HepG2 (cell line): ENCODE results near the gene DLG2. TPM values are rescaled to one million over a fixed set of nuclear protein-coding genes. Genes with fewer than 3 reads are reported as not detected.

ENCODE experiments used
- ATAC-seq: fragments of 200-7000 bp; cut with Tn5 transposase; 3 replicates; pipeline ENCODE4 v1.9.1; 2020; ENCODE audit warnings: mild to moderate bottlenecking, moderate library complexity
- BruUV-seq: library from RNA; stranded (reverse); fragments of 400-500 nt; replicated peaks from 2 replicates; lab custom pipeline; 2021; lab: Mats Ljungman, UMichigan
- CTCF ChIA-PET: fragments of 300-600 bp; formaldehyde crosslinking; extraction: SDS; loops from one replicate; lab custom pipeline; 2021; ENCODE audit warnings: low total read pairs, inconsistent platforms, low intra/inter-chr PET ratio; lab: Yijun Ruan, JAX
- POLR2A ChIA-PET: fragments of 350-600 bp; sonication (Branson Sonifier 250); formaldehyde crosslinking; loops from one replicate; lab custom pipeline; 2020; ENCODE audit warnings: antibody characterized with exemption, inconsistent platforms; lab: Yijun Ruan, JAX
- DNase-seq: peaks from one replicate; pipeline ENCODE4 v3.0.0-alpha.2; 2015; ENCODE audit warnings: low spot score
- FAIRE-seq: peaks from 3 replicates; lab custom pipeline; 2011; peaks lifted over from hg19 to GRCh38; lab: Jason Lieb, UNC
- H2AFZ ChIP-seq: one replicate; pipeline ENCODE4 v1.6.1; 2011; ENCODE audit warnings: low read length, inconsistent platforms
- H3K27ac ChIP-seq: fragments of 300-600 bp; 3 replicates; pipeline ENCODE4 v1.8.0; 2011; ENCODE audit warnings: mixed run types, mild to moderate bottlenecking, mixed read lengths, low read length, inconsistent platforms; ENCODE audit not compliant: insufficient read depth; ENCODE audit errors: extremely low read length
- H3K27me3 ChIP-seq, 2 experiments: fragments of 200-600 bp in 1 of 2; 2 replicates in 1 of 2; 3 replicates in 1 of 2; pipeline versions ENCODE4 v1.6.0 to v1.8.0; 2011; ENCODE audit warnings: low read length in 2 of 2, mild to moderate bottlenecking in 2 of 2, moderate library complexity in 2 of 2, inconsistent platforms in 1 of 2; ENCODE audit not compliant: insufficient read depth in 2 of 2, control insufficient read depth in 1 of 2
- H3K36me3 ChIP-seq, 2 experiments: fragments of 200-600 bp in 1 of 2; replicated peaks in 1 of 2; 2 replicates in 1 of 2; 3 replicates in 1 of 2; pipeline versions ENCODE4 v1.5.1 to v1.8.0; 2011; ENCODE audit warnings: low read length in 2 of 2, inconsistent platforms in 1 of 2; ENCODE audit not compliant: insufficient read depth in 2 of 2, control insufficient read depth in 1 of 2
- H3K4me1 ChIP-seq: 2 replicates; pipeline ENCODE4 v1.5.1; 2012; ENCODE audit warnings: low read length, inconsistent platforms; ENCODE audit not compliant: insufficient read depth
- H3K4me2 ChIP-seq: 2 replicates; pipeline ENCODE4 v1.6.0; 2011; ENCODE audit warnings: low read depth, low read length, inconsistent platforms
- H3K4me3 ChIP-seq, 3 experiments: fragments of 200-600 bp in 1 of 3; sonication (generic), shearing (Covaris generic) in 1 of 3; replicated peaks in 1 of 3; 2 replicates each; pipeline ENCODE4 v1.5.1; 2011 to 2016; ENCODE audit warnings: low read length in 3 of 3, inconsistent platforms in 2 of 3, low read depth in 2 of 3, mild to moderate bottlenecking in 2 of 3, control low read depth in 1 of 3, mixed read lengths in 1 of 3; ENCODE audit not compliant: insufficient read depth in 1 of 3
- H3K79me2 ChIP-seq: one replicate; pipeline ENCODE4 v1.6.1; 2011; ENCODE audit warnings: low read length, inconsistent platforms; ENCODE audit not compliant: insufficient read depth
- H3K9ac ChIP-seq: 2 replicates; pipeline ENCODE4 v1.6.0; 2011; ENCODE audit warnings: mild to moderate bottlenecking, low read depth, low read length, inconsistent platforms; ENCODE audit not compliant: insufficient read depth
- H3K9me3 ChIP-seq: 2 replicates; pipeline ENCODE4 v1.5.1; 2012; ENCODE audit warnings: mild to moderate bottlenecking, low read length
- H4K20me1 ChIP-seq: 2 replicates; pipeline ENCODE4 v1.6.0; 2011; ENCODE audit warnings: inconsistent platforms, mild to moderate bottlenecking, low read length, moderate library complexity; ENCODE audit not compliant: insufficient read depth
- FOXK1 ChIP-seq: sonication (generic); formaldehyde crosslinking; IDR thresholded peaks from 2 replicates; pipeline ENCODE4 v1.4.0; 2020; ENCODE audit warnings: low read depth, missing genetic modification reagents, borderline replicate concordance
- JUN ChIP-seq: sonication (generic); formaldehyde crosslinking; IDR thresholded peaks from 2 replicates; pipeline ENCODE4 v1.4.0; 2020; ENCODE audit warnings: mild to moderate bottlenecking, missing genetic modification reagents
- PHB2 ChIP-seq: fragments of 450-650 bp; IDR thresholded peaks from 2 replicates; pipeline ENCODE4 v1.6.1; 2018; ENCODE audit not compliant: partially characterized antibody
- POLR2AphosphoS5 ChIP-seq: IDR thresholded peaks from 2 replicates; pipeline ENCODE4 v1.6.1; 2012; ENCODE audit warnings: low read depth, low read length
- RORA ChIP-seq: sonication (generic); formaldehyde crosslinking; IDR thresholded peaks from 2 replicates; pipeline ENCODE4 v1.5.0; 2020; ENCODE audit warnings: mild to moderate bottlenecking, missing genetic modification reagents, moderate library complexity
- SMC3 ChIP-seq: IDR thresholded peaks from 2 replicates; pipeline ENCODE4 v1.6.1; 2011; ENCODE audit warnings: low read length, improper control_type of control experiment
- ZBTB20 ChIP-seq: sonication (generic); formaldehyde crosslinking; IDR thresholded peaks from 2 replicates; pipeline ENCODE4 v1.8.1; 2023; ENCODE audit warnings: missing genetic modification reagents, low read depth, mild to moderate bottlenecking, borderline replicate concordance
- ZFY ChIP-seq: sonication (generic); formaldehyde crosslinking; IDR thresholded peaks from 2 replicates; pipeline ENCODE4 v1.4.0; 2020; ENCODE audit warnings: missing genetic modification reagents
- ZNF543 ChIP-seq: sonication (generic); formaldehyde crosslinking; IDR thresholded peaks from 2 replicates; pipeline ENCODE4 v1.4.0; 2020; ENCODE audit warnings: mild to moderate bottlenecking, missing genetic modification reagents
- in situ Hi-C: cut with HindIII; loops from 2 replicates; pipeline ENCODE4 v1.10.0; 2017; ENCODE audit warnings: low pct_unique_long_range_greater_than_20kb; ENCODE audit not compliant: extremely low pct_ligation_motif_present
- intact Hi-C: fragments of 100-400 bp; cut with micrococcal nuclease; formaldehyde crosslinking; loops from one replicate; pipeline ENCODE4 v1.10.0; 2022; ENCODE audit not compliant: unreplicated experiment
- polyA plus RNA-seq, 8 experiments: library from polyadenylated mRNA; depleted of rRNA in 3 of 8; stranded (reverse) in 7 of 8; unstranded in 1 of 8; fragments of >200 nt; fragmentation: Illumina TruSeq in 4 of 8; extraction: Trizol in 4 of 8; gene quantifications; 2 replicates each; pipeline versions ENCODE4 v1.2.1 to v1.2.3, GENCODE V29; 2011 to 2016; ENCODE audit warnings: low read depth in 4 of 8, missing spikeins in 1 of 8, mixed read lengths in 1 of 8; ENCODE audit not compliant: insufficient read depth in 1 of 8
- total RNA-seq, 5 experiments: library from RNA; depleted of rRNA; stranded (reverse); fragments of >200 nt; fragmentation: Illumina TruSeq; extraction: Trizol; gene quantifications; 2 replicates each; pipeline ENCODE4 v1.2.3, GENCODE V29; 2016; ENCODE audit warnings: low read depth in 1 of 5
- TF ChIP-seq, protein P1 (sequence below): sonication (generic); formaldehyde crosslinking; IDR thresholded peaks from 2 replicates; pipeline ENCODE4 v1.8.0; 2022; ENCODE audit warnings: mild to moderate bottlenecking, missing genetic modification reagents, moderate library complexity
- TF ChIP-seq, protein P2 (sequence below): sonication (generic); formaldehyde crosslinking; IDR thresholded peaks from 2 replicates; pipeline ENCODE4 v1.4.0; 2020; ENCODE audit warnings: missing genetic modification reagents
- TF ChIP-seq, protein P3 (sequence below): sonication (generic); formaldehyde crosslinking; IDR thresholded peaks from 2 replicates; pipeline ENCODE4 v1.5.0; 2020; ENCODE audit warnings: mild to moderate bottlenecking, missing genetic modification reagents, borderline replicate concordance

Gene DLG2
- total and polyA plus RNA-seq, 2 of the 13 experiments (the other 11 are each of a cell fraction or from before 2014, with no cell fraction given) = 0.46 to 1.0 TPM

DNA sequence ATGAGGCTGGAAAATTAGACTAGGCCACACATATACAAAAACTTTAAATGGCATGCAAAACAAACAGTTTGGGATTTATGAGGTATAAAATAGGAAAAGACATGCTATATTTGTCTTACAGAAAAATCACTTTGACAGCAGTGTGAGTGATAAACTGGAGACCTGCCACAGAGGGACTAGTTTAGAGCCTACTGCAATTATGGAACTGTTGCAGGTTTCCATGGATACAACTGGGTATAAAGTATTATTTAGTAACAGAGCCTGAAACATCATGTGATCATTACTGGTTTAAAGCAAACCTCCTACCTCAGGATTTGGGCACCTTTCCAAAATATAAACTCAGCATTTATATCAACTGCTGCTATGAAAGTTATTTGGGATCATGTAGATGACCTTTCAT, 1032.5 kb downstream of the DLG2 start:
- intact Hi-C loops (no loop called here), in situ Hi-C loops (no loop called here)
- Histone ChIP-seq H3K9me3 (no peaks in the 10 kb centered on the region), H3K9ac (no peak overlapping the region), H3K36me3 (no peaks in the 10 kb centered on the region), H3K27me3 (no peaks in the 10 kb centered on the region), H3K4me3 (no peak overlapping the region), H3K4me2 (no peak overlapping the region), H4K20me1 (no peaks in the 10 kb centered on the region), H3K79me2 (no peaks in the 10 kb centered on the region), H2AFZ (no peak overlapping the region), H3K27ac (no peak overlapping the region), H3K4me1 (no peaks in the 10 kb centered on the region)
- no TSS peak for BruUV-seq
- ChIA-PET CTCF (no interaction called here), POLR2A (no interaction called here)
- ATAC-seq = no peak
- FAIRE-seq = no peak
- DNase-seq = no peak
- TF ChIP-seq, protein P1, sequence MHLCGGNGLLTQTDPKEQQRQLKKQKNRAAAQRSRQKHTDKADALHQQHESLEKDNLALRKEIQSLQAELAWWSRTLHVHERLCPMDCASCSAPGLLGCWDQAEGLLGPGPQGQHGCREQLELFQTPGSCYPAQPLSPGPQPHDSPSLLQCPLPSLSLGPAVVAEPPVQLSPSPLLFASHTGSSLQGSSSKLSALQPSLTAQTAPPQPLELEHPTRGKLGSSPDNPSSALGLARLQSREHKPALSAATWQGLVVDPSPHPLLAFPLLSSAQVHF (CRISPR knock-in tag) = no peak
- TF ChIP-seq PHB2 (no peak), ZNF543 (CRISPR knock-in tag) (no peak), SMC3 (no peak), ZFY (CRISPR knock-in tag) (no peak), POLR2AphosphoS5 (no peak), ZBTB20 (CRISPR knock-in tag) (no peak), FOXK1 (CRISPR knock-in tag) (no peak), RORA (CRISPR knock-in tag) (no peak), JUN (CRISPR knock-in tag) (no peak)
- TF ChIP-seq, protein P2, sequence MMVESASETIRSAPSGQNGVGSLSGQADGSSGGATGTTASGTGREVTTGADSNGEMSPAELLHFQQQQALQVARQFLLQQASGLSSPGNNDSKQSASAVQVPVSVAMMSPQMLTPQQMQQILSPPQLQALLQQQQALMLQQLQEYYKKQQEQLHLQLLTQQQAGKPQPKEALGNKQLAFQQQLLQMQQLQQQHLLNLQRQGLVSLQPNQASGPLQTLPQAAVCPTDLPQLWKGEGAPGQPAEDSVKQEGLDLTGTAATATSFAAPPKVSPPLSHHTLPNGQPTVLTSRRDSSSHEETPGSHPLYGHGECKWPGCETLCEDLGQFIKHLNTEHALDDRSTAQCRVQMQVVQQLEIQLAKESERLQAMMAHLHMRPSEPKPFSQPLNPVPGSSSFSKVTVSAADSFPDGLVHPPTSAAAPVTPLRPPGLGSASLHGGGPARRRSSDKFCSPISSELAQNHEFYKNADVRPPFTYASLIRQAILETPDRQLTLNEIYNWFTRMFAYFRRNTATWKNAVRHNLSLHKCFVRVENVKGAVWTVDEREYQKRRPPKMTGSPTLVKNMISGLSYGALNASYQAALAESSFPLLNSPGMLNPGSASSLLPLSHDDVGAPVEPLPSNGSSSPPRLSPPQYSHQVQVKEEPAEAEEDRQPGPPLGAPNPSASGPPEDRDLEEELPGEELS (CRISPR knock-in tag) = no peak
- TF ChIP-seq, protein P3, sequence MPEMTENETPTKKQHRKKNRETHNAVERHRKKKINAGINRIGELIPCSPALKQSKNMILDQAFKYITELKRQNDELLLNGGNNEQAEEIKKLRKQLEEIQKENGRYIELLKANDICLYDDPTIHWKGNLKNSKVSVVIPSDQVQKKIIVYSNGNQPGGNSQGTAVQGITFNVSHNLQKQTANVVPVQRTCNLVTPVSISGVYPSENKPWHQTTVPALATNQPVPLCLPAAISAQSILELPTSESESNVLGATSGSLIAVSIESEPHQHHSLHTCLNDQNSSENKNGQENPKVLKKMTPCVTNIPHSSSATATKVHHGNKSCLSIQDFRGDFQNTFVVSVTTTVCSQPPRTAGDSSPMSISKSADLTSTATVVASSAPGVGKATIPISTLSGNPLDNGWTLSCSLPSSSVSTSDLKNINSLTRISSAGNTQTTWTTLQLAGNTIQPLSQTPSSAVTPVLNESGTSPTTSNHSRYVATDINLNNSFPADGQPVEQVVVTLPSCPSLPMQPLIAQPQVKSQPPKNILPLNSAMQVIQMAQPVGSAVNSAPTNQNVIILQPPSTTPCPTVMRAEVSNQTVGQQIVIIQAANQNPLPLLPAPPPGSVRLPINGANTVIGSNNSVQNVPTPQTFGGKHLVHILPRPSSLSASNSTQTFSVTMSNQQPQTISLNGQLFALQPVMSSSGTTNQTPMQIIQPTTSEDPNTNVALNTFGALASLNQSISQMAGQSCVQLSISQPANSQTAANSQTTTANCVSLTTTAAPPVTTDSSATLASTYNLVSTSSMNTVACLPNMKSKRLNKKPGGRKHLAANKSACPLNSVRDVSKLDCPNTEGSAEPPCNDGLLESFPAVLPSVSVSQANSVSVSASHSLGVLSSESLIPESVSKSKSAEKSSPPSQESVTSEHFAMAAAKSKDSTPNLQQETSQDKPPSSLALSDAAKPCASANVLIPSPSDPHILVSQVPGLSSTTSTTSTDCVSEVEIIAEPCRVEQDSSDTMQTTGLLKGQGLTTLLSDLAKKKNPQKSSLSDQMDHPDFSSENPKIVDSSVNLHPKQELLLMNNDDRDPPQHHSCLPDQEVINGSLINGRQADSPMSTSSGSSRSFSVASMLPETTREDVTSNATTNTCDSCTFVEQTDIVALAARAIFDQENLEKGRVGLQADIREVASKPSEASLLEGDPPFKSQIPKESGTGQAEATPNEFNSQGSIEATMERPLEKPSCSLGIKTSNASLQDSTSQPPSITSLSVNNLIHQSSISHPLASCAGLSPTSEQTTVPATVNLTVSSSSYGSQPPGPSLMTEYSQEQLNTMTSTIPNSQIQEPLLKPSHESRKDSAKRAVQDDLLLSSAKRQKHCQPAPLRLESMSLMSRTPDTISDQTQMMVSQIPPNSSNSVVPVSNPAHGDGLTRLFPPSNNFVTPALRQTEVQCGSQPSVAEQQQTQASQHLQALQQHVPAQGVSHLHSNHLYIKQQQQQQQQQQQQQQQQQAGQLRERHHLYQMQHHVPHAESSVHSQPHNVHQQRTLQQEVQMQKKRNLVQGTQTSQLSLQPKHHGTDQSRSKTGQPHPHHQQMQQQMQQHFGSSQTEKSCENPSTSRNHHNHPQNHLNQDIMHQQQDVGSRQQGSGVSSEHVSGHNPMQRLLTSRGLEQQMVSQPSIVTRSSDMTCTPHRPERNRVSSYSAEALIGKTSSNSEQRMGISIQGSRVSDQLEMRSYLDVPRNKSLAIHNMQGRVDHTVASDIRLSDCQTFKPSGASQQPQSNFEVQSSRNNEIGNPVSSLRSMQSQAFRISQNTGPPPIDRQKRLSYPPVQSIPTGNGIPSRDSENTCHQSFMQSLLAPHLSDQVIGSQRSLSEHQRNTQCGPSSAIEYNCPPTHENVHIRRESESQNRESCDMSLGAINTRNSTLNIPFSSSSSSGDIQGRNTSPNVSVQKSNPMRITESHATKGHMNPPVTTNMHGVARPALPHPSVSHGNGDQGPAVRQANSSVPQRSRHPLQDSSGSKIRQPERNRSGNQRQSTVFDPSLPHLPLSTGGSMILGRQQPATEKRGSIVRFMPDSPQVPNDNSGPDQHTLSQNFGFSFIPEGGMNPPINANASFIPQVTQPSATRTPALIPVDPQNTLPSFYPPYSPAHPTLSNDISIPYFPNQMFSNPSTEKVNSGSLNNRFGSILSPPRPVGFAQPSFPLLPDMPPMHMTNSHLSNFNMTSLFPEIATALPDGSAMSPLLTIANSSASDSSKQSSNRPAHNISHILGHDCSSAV = no peak
